ENCODE measurements around the gene NIN.
A peak's percentile ranks its signal among the peaks of the same experiment; 100 is the strongest.
"Not testable (repeated sequence)": the region's sequence is repeated elsewhere in the genome, so short reads cannot be mapped to it uniquely, and the experiment has no call there.

The NIN gene

GRCh38 chr14:50717811-50718210 lies 113.2 kb downstream of the NIN start:
- DNase-seq (no peak), ATAC-seq (no peak)

- no peak for DNase-seq
These were observed 116.4 kb downstream of the NIN start for GRCh38 chr14:50714450-50715073.

GRCh38 chr14:50711043-50711442 lies 119.9 kb downstream of the NIN start:
- DNase-seq: no peak
- no peak for ATAC-seq

More at GRCh38 chr14:50714450-50715073, 116.4 kb downstream of the NIN start:
- ATAC-seq: no peak

- no peak for ATAC-seq
These were observed 125.9 kb downstream of the NIN start for GRCh38 chr14:50705026-50705593.

GRCh38 chr14:50704454-50705010 lies 126.4 kb downstream of the NIN start:
- ATAC-seq: no peak

More at GRCh38 chr14:50705026-50705593, 125.9 kb downstream of the NIN start:
- DNase-seq: no peak

GRCh38 chr14:50697659-50698290 lies 133.2 kb downstream of the NIN start:
- DNase-seq (no peak), ATAC-seq (no peak)

More at GRCh38 chr14:50704454-50705010, 126.4 kb downstream of the NIN start:
- DNase-seq: no peak

GRCh38 chr14:50694260-50694659 lies 136.7 kb downstream of the NIN start:
- not testable (repeated sequence) for DNase-seq, ATAC-seq

- DNase-seq (no peak), ATAC-seq (no peak)
These were observed 142.1 kb downstream of the NIN start for GRCh38 chr14:50688875-50689274.

GRCh38 chr14:50679674-50680073 lies 151.3 kb downstream of the NIN start:
- DNase-seq (no peak), ATAC-seq (no peak)

- no peak for ATAC-seq
- no peak for DNase-seq
These were observed 152.8 kb downstream of the NIN start for GRCh38 chr14:50678163-50678562.

- ATAC-seq (peak; percentile 46), DNase-seq (no peak)
These were observed 153.4 kb downstream of the NIN start for GRCh38 chr14:50677527-50678063.

- no peak for DNase-seq
- ATAC-seq: peak; percentile 40
These were observed 154.0 kb downstream of the NIN start for GRCh38 chr14:50676814-50677516.

GRCh38 chr14:50675597-50675996 lies 155.4 kb downstream of the NIN start:
- DNase-seq: no peak
- ATAC-seq: no peak

- ATAC-seq: no peak
These were observed 160.1 kb downstream of the NIN start for GRCh38 chr14:50670866-50671256.

GRCh38 chr14:50670196-50670865 lies 160.6 kb downstream of the NIN start:
- ATAC-seq: no peak

More at GRCh38 chr14:50670866-50671256, 160.1 kb downstream of the NIN start:
- no peak for DNase-seq

More at GRCh38 chr14:50670196-50670865, 160.6 kb downstream of the NIN start:
- DNase-seq: no peak

All from stimulated activated naive CD8-positive, alpha-beta T cell treated with anti-CD3 and anti-CD28 coated beads, Interleukin-15, Interleukin-2, amounts not matched to agents 100 U/mL and 50 U/mL, for 24 hours (primary cell).